H1 (cell line): ENCODE measurements around the gene GCNA. TPM values are rescaled to one million over a fixed set of nuclear protein-coding genes. Genes with fewer than 3 reads are reported as not detected.

Experiments
- CTCF ChIA-PET: fragments of 300-600 bp; sonication (Branson Sonifier 250); formaldehyde crosslinking; loops from one replicate; lab custom pipeline; 2021; ENCODE audit not compliant: partially characterized antibody; lab: Charles Lee
- POLR2A ChIA-PET: fragments of 300-600 bp; sonication (Branson Sonifier 250); formaldehyde crosslinking; loops from one replicate; lab custom pipeline; 2021; ENCODE audit warnings: inconsistent platforms; ENCODE audit not compliant: partially characterized antibody; lab: Charles Lee
- DNase-seq, 2 experiments: peaks; one replicate each; pipeline versions ENCODE4 v3.0.0 to v3.0.0-alpha.2; 2010 to 2022; ENCODE audit warnings: low spot score in 2 of 2, low read depth in 1 of 2, mixed read lengths in 1 of 2
- FAIRE-seq: peaks from 2 replicates; lab custom pipeline; 2011; peaks lifted over from hg19 to GRCh38; lab: Jason Lieb, UNC
- H2AFZ ChIP-seq: 2 replicates; pipeline ENCODE4 v1.8.1; 2012; ENCODE audit warnings: low read length, inconsistent platforms
- H2AK5ac ChIP-seq: 2 replicates; pipeline ENCODE4 v1.6.1; 2013; ENCODE audit warnings: low read depth, low read length
- H2BK120ac ChIP-seq: replicated peaks from 2 replicates; pipeline ENCODE3; 2013; ENCODE audit warnings: low read depth, low read length, inconsistent platforms
- H2BK12ac ChIP-seq: 2 replicates; pipeline ENCODE4 v1.6.1; 2013; ENCODE audit warnings: low read depth, low read length
- H2BK15ac ChIP-seq: 2 replicates; pipeline ENCODE4 v1.6.1; 2013; ENCODE audit warnings: low read length
- H2BK20ac ChIP-seq: 2 replicates; pipeline ENCODE4 v1.6.1; 2013; ENCODE audit warnings: low read length
- H2BK5ac ChIP-seq: 2 replicates; pipeline ENCODE4 v1.6.1; 2013; ENCODE audit warnings: low read depth, low read length
- H3K14ac ChIP-seq: 2 replicates; pipeline ENCODE4 v1.6.1; 2013; ENCODE audit warnings: inconsistent platforms; ENCODE audit not compliant: insufficient read length
- H3K18ac ChIP-seq: 2 replicates; pipeline ENCODE4 v1.6.1; 2013; ENCODE audit warnings: low read length; ENCODE audit errors: extremely low read depth
- H3K23ac ChIP-seq: 2 replicates; pipeline ENCODE4 v1.6.1; 2013; ENCODE audit warnings: inconsistent platforms; ENCODE audit not compliant: insufficient read length
- H3K23me2 ChIP-seq: 2 replicates; pipeline ENCODE4 v1.6.1; 2013; ENCODE audit warnings: low read depth, low read length
- H3K27ac ChIP-seq: 2 replicates; pipeline ENCODE4 v1.6.1; 2011; ENCODE audit warnings: low read depth, low read length, inconsistent platforms
- H3K27me3 ChIP-seq, 4 experiments: replicated peaks in 1 of 4; 1 replicate in 1 of 4; 2 replicates in 3 of 4; pipeline versions ENCODE4 v1.6.1 to v1.8.1; 2011 to 2013; ENCODE audit warnings: low read length in 3 of 4, mild to moderate bottlenecking in 3 of 4, inconsistent platforms in 2 of 4, mixed read lengths in 2 of 4, moderate library complexity in 1 of 4; ENCODE audit not compliant: control insufficient read depth in 3 of 4, insufficient read depth in 3 of 4; ENCODE audit errors: extremely low read depth in 1 of 4
- H3K36me3 ChIP-seq, 4 experiments: 2 replicates each; pipeline versions ENCODE4 v1.6.1 to v1.8.1; 2011 to 2013; ENCODE audit warnings: mild to moderate bottlenecking in 4 of 4, low read length in 3 of 4, moderate library complexity in 2 of 4, control low read depth in 1 of 4, inconsistent platforms in 1 of 4; ENCODE audit not compliant: insufficient read depth in 4 of 4, control insufficient read depth in 2 of 4
- H3K4ac ChIP-seq: replicated peaks from 2 replicates; pipeline ENCODE3; 2013; ENCODE audit warnings: low read length, low read depth, mixed read lengths, inconsistent platforms; ENCODE audit not compliant: insufficient read length
- H3K4me1 ChIP-seq, 4 experiments: replicated peaks in 1 of 4; 1 replicate in 1 of 4; 2 replicates in 3 of 4; pipeline versions ENCODE4 v1.6.1 to v1.8.1; 2011 to 2013; ENCODE audit warnings: low read length in 3 of 4, inconsistent platforms in 2 of 4, mixed read lengths in 1 of 4; ENCODE audit not compliant: insufficient read depth in 4 of 4, control insufficient read depth in 3 of 4
- H3K4me2 ChIP-seq, 2 experiments: 2 replicates each; pipeline versions ENCODE4 v1.6.1 to v1.8.1; 2011 to 2013; ENCODE audit warnings: low read depth in 2 of 2, low read length in 2 of 2, control low read depth in 1 of 2, inconsistent platforms in 1 of 2, mild to moderate bottlenecking in 1 of 2; ENCODE audit not compliant: insufficient read depth in 1 of 2
- H3K4me3 ChIP-seq, 4 experiments: fragments of 200-600, 300-600 bp in 1 of 4; sonication (generic), shearing (Covaris generic), sonication (Bioruptor Twin) in 1 of 4; 2 replicates each; pipeline versions ENCODE4 v1.5.1 to v1.8.1; 2011 to 2016; ENCODE audit warnings: low read length in 4 of 4, low read depth in 3 of 4, control low read depth in 2 of 4, inconsistent platforms in 2 of 4, mild to moderate bottlenecking in 2 of 4, mixed read lengths in 1 of 4, moderate library complexity in 1 of 4; ENCODE audit not compliant: insufficient read depth in 2 of 4; ENCODE audit errors: extremely low read depth in 1 of 4
- H3K56ac ChIP-seq: replicated peaks from 2 replicates; pipeline ENCODE3; 2013; ENCODE audit warnings: low read depth, mild to moderate bottlenecking, mixed read lengths, low read length, inconsistent platforms; ENCODE audit not compliant: insufficient read length
- H3K79me1 ChIP-seq: 2 replicates; pipeline ENCODE4 v1.6.1; 2013; ENCODE audit warnings: low read depth, low read length, control low read depth
- H3K79me2 ChIP-seq, 2 experiments: 2 replicates each; pipeline versions ENCODE4 v1.6.1 to v1.8.1; 2012 to 2013; ENCODE audit warnings: low read length in 2 of 2, mild to moderate bottlenecking in 2 of 2, inconsistent platforms in 1 of 2; ENCODE audit not compliant: insufficient read depth in 2 of 2, control insufficient read depth in 1 of 2
- H3K9ac ChIP-seq, 4 experiments: replicated peaks in 1 of 4; 1 replicate in 1 of 4; 2 replicates in 3 of 4; pipeline versions ENCODE4 v1.6.1 to v1.8.1; 2011 to 2013; ENCODE audit warnings: low read depth in 3 of 4, low read length in 3 of 4, control low read depth in 2 of 4, mild to moderate bottlenecking in 2 of 4, moderate library complexity in 2 of 4, inconsistent platforms in 1 of 4; ENCODE audit errors: extremely low read depth in 1 of 4
- H3K9me3 ChIP-seq, 2 experiments: 2 replicates each; pipeline versions ENCODE4 v1.6.1 to v1.8.1; 2012 to 2013; ENCODE audit warnings: mild to moderate bottlenecking in 2 of 2, moderate library complexity in 2 of 2, control low read depth in 1 of 2, inconsistent platforms in 1 of 2, low read depth in 1 of 2, low read length in 1 of 2, mixed read lengths in 1 of 2; ENCODE audit not compliant: insufficient read depth in 2 of 2
- H4K20me1 ChIP-seq, 2 experiments: replicated peaks in 1 of 2; 2 replicates each; pipeline versions ENCODE3 to v1.8.1; 2011 to 2013; ENCODE audit warnings: inconsistent platforms in 2 of 2, low read length in 2 of 2, mild to moderate bottlenecking in 1 of 2; ENCODE audit not compliant: insufficient read depth in 2 of 2, control insufficient read depth in 1 of 2
- H4K5ac ChIP-seq: 2 replicates; pipeline ENCODE4 v1.6.1; 2013; ENCODE audit warnings: low read length, low read depth, mixed read lengths, inconsistent platforms; ENCODE audit not compliant: insufficient read length
- H4K8ac ChIP-seq: 2 replicates; pipeline ENCODE4 v1.8.0; 2013; ENCODE audit warnings: mild to moderate bottlenecking, moderate library complexity, low read length, inconsistent platforms; ENCODE audit not compliant: insufficient read depth; ENCODE audit errors: extremely low read depth
- H4K91ac ChIP-seq: replicated peaks from 2 replicates; pipeline ENCODE3; 2013; ENCODE audit warnings: low read length, mixed read lengths, inconsistent platforms; ENCODE audit not compliant: insufficient read length
- ATF3 ChIP-seq: IDR thresholded peaks from 2 replicates; pipeline ENCODE4 v1.6.1; 2011; ENCODE audit warnings: low read depth, mild to moderate bottlenecking, low read length; ENCODE audit not compliant: insufficient read depth
- CBX8 ChIP-seq: fragments of 300-800, 300-1000 bp; sonication (generic); IDR thresholded peaks from 2 replicates; pipeline ENCODE4 v1.7.1; 2016; ENCODE audit warnings: low read depth, low read length, borderline replicate concordance
- EGR1 ChIP-seq: IDR thresholded peaks from 2 replicates; pipeline ENCODE4 v1.6.1; 2011; ENCODE audit warnings: low read depth, low read length, borderline replicate concordance
- FOSL1 ChIP-seq: IDR thresholded peaks from 2 replicates; pipeline ENCODE4 v1.6.1; 2011; ENCODE audit warnings: mild to moderate bottlenecking, low read depth, low read length, moderate library complexity; ENCODE audit not compliant: insufficient read depth
- GTF2F1 ChIP-seq: IDR thresholded peaks from 2 replicates; pipeline ENCODE4 v1.6.1; 2012; ENCODE audit warnings: low read depth, low read length, improper control_type of control experiment, borderline replicate concordance
- JUND ChIP-seq: IDR thresholded peaks from 2 replicates; pipeline ENCODE4 v1.6.1; 2011; ENCODE audit warnings: mild to moderate bottlenecking, improper control_type of control experiment, low read length
- MAFK ChIP-seq: IDR thresholded peaks from 2 replicates; pipeline ENCODE4 v1.6.1; 2012; ENCODE audit warnings: low read depth, mild to moderate bottlenecking, improper control_type of control experiment, low read length
- NRF1 ChIP-seq: IDR thresholded peaks from 2 replicates; pipeline ENCODE4 v1.6.1; 2011; ENCODE audit warnings: mild to moderate bottlenecking, low read depth, low read length, improper control_type of control experiment
- POLR2A ChIP-seq, 2 experiments: IDR thresholded peaks; 1 replicate in 1 of 2; 2 replicates in 1 of 2; pipeline ENCODE4 v1.6.1; 2011; ENCODE audit warnings: low read depth in 2 of 2, low read length in 2 of 2, mild to moderate bottlenecking in 2 of 2; ENCODE audit errors: control extremely low read depth in 1 of 2
- POLR2AphosphoS5 ChIP-seq: IDR thresholded peaks from 2 replicates; pipeline ENCODE4 v1.6.1; 2011; ENCODE audit warnings: low read depth, low read length
- POU5F1 ChIP-seq: IDR thresholded peaks from 2 replicates; pipeline ENCODE4 v1.6.1; 2011; ENCODE audit warnings: low read depth, mild to moderate bottlenecking, low read length, moderate library complexity
- RAD21 ChIP-seq, 2 experiments: IDR thresholded peaks in 1 of 2; conservative IDR thresholded peaks in 1 of 2; 2 replicates each; pipeline ENCODE4 v1.6.1; 2011; ENCODE audit warnings: low read depth in 2 of 2, low read length in 2 of 2, improper control_type of control experiment in 1 of 2, inconsistent platforms in 1 of 2, mild to moderate bottlenecking in 1 of 2, moderate library complexity in 1 of 2
- SAP30 ChIP-seq: fragments of 300-600 bp; sonication (generic); IDR thresholded peaks from 2 replicates; pipeline ENCODE4 v1.7.1; 2012; ENCODE audit warnings: low read length, moderate library complexity, mild to moderate bottlenecking, inconsistent platforms; ENCODE audit not compliant: insufficient read depth, insufficient replicate concordance
- SP4 ChIP-seq: IDR thresholded peaks from 2 replicates; pipeline ENCODE4 v1.6.1; 2012; ENCODE audit warnings: low read length, inconsistent platforms
- TAF7 ChIP-seq: optimal IDR thresholded peaks from 2 replicates; pipeline ENCODE3; 2011; ENCODE audit warnings: low read depth, mild to moderate bottlenecking, inconsistent platforms, low read length, moderate library complexity, borderline replicate concordance
- WGBS, 2 experiments: shearing (Covaris generic) in 1 of 2; methylation state at CpG; one replicate each; pipeline versions ENCODE4 v1.1.6 to v1.1.7; 2013 to 2015; ENCODE audit warnings: low lambda C conversion rate in 2 of 2, mixed read lengths in 2 of 2, inconsistent platforms in 1 of 2, low coverage in 1 of 2, missing lambda C conversion rate in 1 of 2; ENCODE audit not compliant: insufficient replicate concordance in 2 of 2, insufficient coverage in 1 of 2, insufficient read length in 1 of 2; ENCODE audit errors: extremely low coverage in 1 of 2, missing lambda C conversion rate in 1 of 2; 5-methylcytosine and 5-hydroxymethylcytosine counted together
- polyA plus RNA-seq, 7 experiments: library from polyadenylated mRNA; depleted of rRNA in 3 of 7; stranded (reverse) in 5 of 7; unstranded in 2 of 7; fragments of >200 nt in 5 of 7; fragments of 200-250 nt in 2 of 7; gene quantifications; 1 replicate in 5 of 7; 2 replicates in 1 of 7; 4 replicates in 1 of 7; pipeline versions ENCODE4 v1.2.1 to v1.2.3, GENCODE V29; 2011 to 2013; ENCODE audit warnings: missing spikeins in 2 of 7, mixed read lengths in 2 of 7
- total RNA-seq: library from RNA; stranded (reverse); fragmentation: NEBNext Ultra II Directional; extraction: Animal tissue kit (Norgen Biotek cat#: 25700); gene quantifications from 2 replicates; pipeline ENCODE4 v1.2.1, GENCODE V29; 2021

GCNA gene
- total and polyA plus RNA-seq, 2 of the 8 experiments (the other 6 are each of a cell fraction or from before 2014, with no cell fraction given) = 0.41 to 0.95 TPM

DNA sequence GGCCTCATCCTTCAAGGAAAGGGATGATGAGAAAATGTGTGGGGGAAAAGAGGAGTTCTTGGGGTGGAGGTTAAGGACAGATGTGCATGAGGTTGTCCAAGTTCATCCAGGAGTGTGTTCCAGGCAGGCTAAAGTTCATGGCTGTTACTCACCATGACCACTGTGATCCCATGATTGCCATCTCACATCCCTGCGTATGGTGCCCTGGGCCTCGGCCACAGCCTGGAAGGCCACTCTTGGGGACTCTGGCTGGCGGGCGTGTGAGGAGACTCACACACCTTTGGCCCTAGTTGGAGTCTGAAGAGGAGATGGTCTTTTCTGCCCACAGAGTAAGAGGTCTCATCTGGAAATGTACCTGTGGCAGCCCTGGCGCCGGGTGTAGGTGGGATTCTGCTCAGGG is 81.7 kb downstream of the GCNA start:
- no peaks in the 10 kb centered on the region for H3K36me3 ChIP-seq
- TF ChIP-seq CBX8 = no peak
- TF ChIP-seq ATF3 = no peak
- no peak for TF ChIP-seq EGR1
- no peak for TF ChIP-seq POLR2A (IDR thresholded peaks at IDR 0.05; ENCODE audit: control extremely low read depth in 1 of 2, low read depth in 2 of 2, low read length in 2 of 2)
- no peak for TF ChIP-seq SP4
- TF ChIP-seq RAD21 (IDR thresholded peaks at IDR 0.05 in 1 of 2, conservative IDR thresholded peaks at IDR 0.05 in 1 of 2; ENCODE audit: low read depth in 2 of 2, low read length in 2 of 2) = no peak
- TF ChIP-seq FOSL1 = no peak
- no peak for TF ChIP-seq SAP30
- no peak for TF ChIP-seq TAF7
- no peak for TF ChIP-seq NRF1
- no peak for TF ChIP-seq POU5F1
- no peak for TF ChIP-seq POLR2AphosphoS5
- no peak for TF ChIP-seq JUND
- no peak for TF ChIP-seq GTF2F1
- TF ChIP-seq MAFK = no peak
- no peak overlapping the region for H2BK20ac ChIP-seq
- DNase-seq (no peak), FAIRE-seq (no peak)
- no peak overlapping the region for H2BK15ac ChIP-seq
- H3K79me2 ChIP-seq = no peaks in the 10 kb centered on the region
- H3K23me2 ChIP-seq = no peaks in the 10 kb centered on the region
- no peak overlapping the region for H3K4ac ChIP-seq
- no peak overlapping the region for H3K14ac ChIP-seq
- no peak overlapping the region for H3K4me3 ChIP-seq
- H3K23ac ChIP-seq = no peak overlapping the region
- H2AFZ ChIP-seq = no peak overlapping the region
- ChIA-PET CTCF (no interaction called here), POLR2A (no interaction called here)
- H3K4me1 ChIP-seq = no peaks in the 10 kb centered on the region
- no peak overlapping the region for H3K4me2 ChIP-seq
- no peak overlapping the region for H3K27ac ChIP-seq
- no peak overlapping the region for H3K18ac ChIP-seq
- no peak overlapping the region for H4K5ac ChIP-seq
- H2BK5ac ChIP-seq = no peak overlapping the region
- no peak overlapping the region for H2AK5ac ChIP-seq
- no peak overlapping the region for H4K8ac ChIP-seq
- H4K91ac ChIP-seq = no peak overlapping the region
- H3K79me1 ChIP-seq = no peaks in the 10 kb centered on the region
- H2BK12ac ChIP-seq = no peak overlapping the region
- H3K9ac ChIP-seq = no peak overlapping the region
- H2BK120ac ChIP-seq = no peak overlapping the region
- H3K56ac ChIP-seq = no peak overlapping the region
- no peaks in the 10 kb centered on the region for H3K27me3 ChIP-seq
- H4K20me1 ChIP-seq = no peaks in the 10 kb centered on the region
- WGBS, 2 experiments = 100% methylated on average over 3 of the region's 6 CpGs; no CpG with 5 or more reads in 1 of the 2 experiments
- no peaks in the 10 kb centered on the region for H3K9me3 ChIP-seq
